ENCODE measurements around the gene SH2B2. TPM values are rescaled to one million over a fixed set of nuclear protein-coding genes. Genes with fewer than 3 reads are reported as not detected.

Gene SH2B2
- polyA plus RNA-seq, 1 donor from 2014 or later = 27.3 TPM

- peaks cover 31% of the 10 kb centered on the region for H4K20me1 ChIP-seq (ENCODE audit: insufficient read depth)
- TF ChIP-seq POLR2AphosphoS5 (IDR thresholded peaks at IDR 0.05) (no peak), EZH2 (IDR thresholded peaks at IDR 0.05; ENCODE audit: borderline replicate concordance, insufficient read depth, low read length, poor library complexity, severe bottlenecking) (no peak), SMC3 (conservative IDR thresholded peaks at IDR 0.05; ENCODE audit: poor library complexity) (no peak), CTCF (IDR thresholded peaks at IDR 0.05; ENCODE audit: poor library complexity, severe bottlenecking) (no peak), TAF1 (IDR thresholded peaks at IDR 0.05; ENCODE audit: low read depth) (no peak), EP300 (conservative IDR thresholded peaks at IDR 0.05; ENCODE audit: poor library complexity, severe bottlenecking) (no peak), RAD21 (conservative IDR thresholded peaks at IDR 0.05) (no peak), MXI1 (conservative IDR thresholded peaks at IDR 0.05; ENCODE audit: poor library complexity, severe bottlenecking) (no peak)
- TF ChIP-seq, protein P1, sequence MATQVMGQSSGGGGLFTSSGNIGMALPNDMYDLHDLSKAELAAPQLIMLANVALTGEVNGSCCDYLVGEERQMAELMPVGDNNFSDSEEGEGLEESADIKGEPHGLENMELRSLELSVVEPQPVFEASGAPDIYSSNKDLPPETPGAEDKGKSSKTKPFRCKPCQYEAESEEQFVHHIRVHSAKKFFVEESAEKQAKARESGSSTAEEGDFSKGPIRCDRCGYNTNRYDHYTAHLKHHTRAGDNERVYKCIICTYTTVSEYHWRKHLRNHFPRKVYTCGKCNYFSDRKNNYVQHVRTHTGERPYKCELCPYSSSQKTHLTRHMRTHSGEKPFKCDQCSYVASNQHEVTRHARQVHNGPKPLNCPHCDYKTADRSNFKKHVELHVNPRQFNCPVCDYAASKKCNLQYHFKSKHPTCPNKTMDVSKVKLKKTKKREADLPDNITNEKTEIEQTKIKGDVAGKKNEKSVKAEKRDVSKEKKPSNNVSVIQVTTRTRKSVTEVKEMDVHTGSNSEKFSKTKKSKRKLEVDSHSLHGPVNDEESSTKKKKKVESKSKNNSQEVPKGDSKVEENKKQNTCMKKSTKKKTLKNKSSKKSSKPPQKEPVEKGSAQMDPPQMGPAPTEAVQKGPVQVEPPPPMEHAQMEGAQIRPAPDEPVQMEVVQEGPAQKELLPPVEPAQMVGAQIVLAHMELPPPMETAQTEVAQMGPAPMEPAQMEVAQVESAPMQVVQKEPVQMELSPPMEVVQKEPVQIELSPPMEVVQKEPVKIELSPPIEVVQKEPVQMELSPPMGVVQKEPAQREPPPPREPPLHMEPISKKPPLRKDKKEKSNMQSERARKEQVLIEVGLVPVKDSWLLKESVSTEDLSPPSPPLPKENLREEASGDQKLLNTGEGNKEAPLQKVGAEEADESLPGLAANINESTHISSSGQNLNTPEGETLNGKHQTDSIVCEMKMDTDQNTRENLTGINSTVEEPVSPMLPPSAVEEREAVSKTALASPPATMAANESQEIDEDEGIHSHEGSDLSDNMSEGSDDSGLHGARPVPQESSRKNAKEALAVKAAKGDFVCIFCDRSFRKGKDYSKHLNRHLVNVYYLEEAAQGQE (IDR thresholded peaks at IDR 0.05; ENCODE audit: borderline replicate concordance) = no peak
- H3K27me3 ChIP-seq (ENCODE audit: insufficient read depth, low read depth, low read length) = no peaks in the 10 kb centered on the region
- H3K36me3 ChIP-seq (ENCODE audit: insufficient read depth, low read length) = no peaks in the 10 kb centered on the region
- H3F3A ChIP-seq (ENCODE audit: insufficient read depth, low read length, poor library complexity, severe bottlenecking) = no peaks in the 10 kb centered on the region
- H2AFZ ChIP-seq (ENCODE audit: low read depth, low read length) = no peak overlapping the region
- H3K4me3 ChIP-seq (ENCODE audit: low read length) = no peak overlapping the region
- H3K9ac ChIP-seq (ENCODE audit: low read length) = no peak overlapping the region
- no peak overlapping the region for H3K27ac ChIP-seq (ENCODE audit: low read length)
- peaks cover 21% of the 10 kb centered on the region for H3K79me2 ChIP-seq (replicated peaks; ENCODE audit: insufficient read depth, low read length)
- H3K9me3 ChIP-seq (ENCODE audit: low read length) = no peaks in the 10 kb centered on the region
- H3K9me2 ChIP-seq (ENCODE audit: insufficient read depth, low read length) = no peaks in the 10 kb centered on the region
- H3K4me2 ChIP-seq (ENCODE audit: low read length) = no peak overlapping the region
Observed at GRCh38 chr7:102291916-102292267, 5.2 kb downstream of the SH2B2 start.

DNA sequence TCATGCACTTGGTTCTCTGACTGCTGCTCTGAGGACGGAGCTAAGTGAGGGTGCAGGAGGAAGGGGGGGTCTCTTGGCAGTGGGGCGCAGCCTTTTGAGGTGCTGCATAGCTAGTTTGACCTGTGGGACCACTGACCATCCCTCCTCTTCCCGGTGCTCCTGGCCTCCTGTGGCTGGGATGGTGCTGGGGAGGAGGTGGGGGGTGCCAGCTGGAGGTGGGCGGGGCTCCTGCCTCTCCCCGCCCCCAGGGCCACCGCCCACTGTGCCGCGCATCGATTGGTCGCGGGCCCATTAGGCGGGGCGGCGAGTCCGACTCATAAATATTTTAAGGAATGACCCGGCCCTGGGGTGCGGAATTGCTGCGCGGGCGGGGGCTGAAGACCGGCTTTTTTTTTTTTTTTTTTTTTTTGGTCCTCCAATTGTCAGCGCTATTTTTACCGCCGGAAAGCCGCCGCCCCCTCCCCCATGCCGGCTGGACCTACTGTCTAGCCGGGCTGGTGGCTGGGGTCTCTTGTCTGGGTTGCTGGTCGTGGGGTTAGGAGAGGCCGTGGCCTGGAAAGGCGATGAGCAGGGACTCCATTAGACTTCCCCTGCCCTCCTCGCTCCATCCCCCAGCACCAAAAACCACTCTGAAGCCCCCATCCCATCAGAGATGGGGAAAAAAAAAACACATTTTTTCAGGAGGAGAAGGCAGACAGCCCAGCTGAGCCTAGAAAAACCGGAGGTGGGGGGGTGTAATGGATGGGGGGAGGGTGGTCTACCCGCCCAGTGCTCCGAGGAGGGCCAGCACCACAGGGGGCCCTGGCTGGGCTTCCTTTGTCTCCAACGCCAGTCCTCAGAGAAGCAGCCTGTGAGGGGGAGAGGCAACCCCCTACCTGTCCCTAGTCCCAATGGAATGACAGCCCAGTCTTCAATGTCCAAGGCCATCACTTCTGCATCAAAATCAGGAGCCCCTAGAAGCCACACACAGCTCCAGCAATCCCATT lies 6.4 kb downstream of the SH2B2 start:
- no peaks in the 10 kb centered on the region for H3K36me3 ChIP-seq (ENCODE audit: insufficient read depth, low read length)
- H3K9me3 ChIP-seq (ENCODE audit: low read length) = no peaks in the 10 kb centered on the region
- H3K27ac ChIP-seq (ENCODE audit: low read length) = no peak overlapping the region
- TF ChIP-seq MXI1 (conservative IDR thresholded peaks at IDR 0.05; ENCODE audit: poor library complexity, severe bottlenecking) (no peak), CTCF (IDR thresholded peaks at IDR 0.05; ENCODE audit: poor library complexity, severe bottlenecking) (no peak), TAF1 (IDR thresholded peaks at IDR 0.05; ENCODE audit: low read depth) (no peak), EZH2 (IDR thresholded peaks at IDR 0.05; ENCODE audit: borderline replicate concordance, insufficient read depth, low read length, poor library complexity, severe bottlenecking) (no peak), SMC3 (conservative IDR thresholded peaks at IDR 0.05; ENCODE audit: poor library complexity) (no peak), RAD21 (conservative IDR thresholded peaks at IDR 0.05) (no peak), EP300 (conservative IDR thresholded peaks at IDR 0.05; ENCODE audit: poor library complexity, severe bottlenecking) (no peak)
- TF ChIP-seq, protein P1 (IDR thresholded peaks at IDR 0.05; ENCODE audit: borderline replicate concordance) = no peak
- no peaks in the 10 kb centered on the region for H3K9me2 ChIP-seq (ENCODE audit: insufficient read depth, low read length)
- H3K4me3 ChIP-seq (ENCODE audit: low read length) = no peak overlapping the region
- H3K79me2 ChIP-seq (replicated peaks; ENCODE audit: insufficient read depth, low read length) = peaks cover 15% of the 10 kb centered on the region
- H3F3A ChIP-seq (ENCODE audit: insufficient read depth, low read length, poor library complexity, severe bottlenecking) = no peaks in the 10 kb centered on the region
- no peak overlapping the region for H2AFZ ChIP-seq (ENCODE audit: low read depth, low read length)
- H3K9ac ChIP-seq (ENCODE audit: low read length) = no peak overlapping the region
- H4K20me1 ChIP-seq (ENCODE audit: insufficient read depth) = peaks cover 30% of the 10 kb centered on the region
- H3K4me2 ChIP-seq (ENCODE audit: low read length) = no peak overlapping the region
- no peaks in the 10 kb centered on the region for H3K27me3 ChIP-seq (ENCODE audit: insufficient read depth, low read depth, low read length)

Data from neural cell (in vitro differentiated cells).